ENCODE data around the gene GTF2IRD2. TPM values are rescaled to one million over a fixed set of nuclear protein-coding genes. Genes with fewer than 3 reads are reported as not detected.
"Not testable (repeated sequence)": the region's sequence is repeated elsewhere in the genome, so short reads cannot be mapped to it uniquely, and the experiment has no call there.

Gene GTF2IRD2
- total RNA-seq, 2 donors from 2014 or later = 23.4 to 36.0 TPM

DNA sequence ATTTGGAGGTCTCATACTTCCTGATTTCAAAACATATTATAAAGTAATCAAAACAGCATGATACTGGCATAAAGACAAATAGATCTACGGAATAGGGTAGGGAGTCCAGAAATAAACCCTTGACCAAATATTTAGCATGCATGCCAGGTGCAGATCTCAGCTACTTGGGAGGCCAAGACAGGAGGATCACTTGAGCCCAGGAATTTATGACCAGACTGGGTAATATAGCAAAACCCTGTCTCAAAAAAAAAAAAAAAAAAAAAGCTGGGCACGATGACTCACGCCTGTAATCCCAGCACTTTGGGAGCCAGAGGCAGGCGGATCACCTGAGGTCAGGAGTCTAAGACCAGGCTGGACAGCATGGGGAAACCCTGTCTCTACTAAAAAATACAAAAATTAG is 21.4 kb downstream of the GTF2IRD2 start:
- H3K27me3 ChIP-seq (replicated peaks; ENCODE audit: insufficient read depth); H3K4me1 ChIP-seq (replicated peaks); DNase-seq (ENCODE audit: low spot score); H3K36me3 ChIP-seq; H3K4me3 ChIP-seq; intact Hi-C loops (cut with DNase I); H3K27ac ChIP-seq; H3K9me3 ChIP-seq: not testable (repeated sequence)
- 28% methylated on average over 1 of the region's 4 CpGs for WGBS

DNA sequence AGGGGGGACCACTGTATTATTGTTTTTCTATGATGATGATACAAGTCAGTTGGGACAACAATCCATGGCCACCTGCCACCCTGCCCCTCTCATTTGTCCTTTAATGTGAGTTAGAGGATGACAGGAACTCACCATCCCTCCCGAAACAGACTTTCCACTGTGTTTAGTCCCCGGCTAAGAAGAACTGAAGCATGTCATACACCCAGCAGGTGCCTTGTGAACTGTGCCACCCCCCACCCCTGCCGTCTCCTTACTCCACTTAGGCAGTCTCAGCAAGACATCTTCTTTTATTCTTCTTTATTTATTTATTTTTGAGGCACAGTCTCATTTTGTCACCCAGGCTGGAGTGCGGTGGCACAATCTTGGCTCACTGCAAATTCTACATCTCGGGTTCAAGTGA is 30.1 kb downstream of the GTF2IRD2 start:
- H3K4me3 ChIP-seq; H3K4me1 ChIP-seq (replicated peaks); H3K36me3 ChIP-seq; DNase-seq (ENCODE audit: low spot score); H3K27me3 ChIP-seq (replicated peaks; ENCODE audit: insufficient read depth); H3K27ac ChIP-seq; H3K9me3 ChIP-seq; intact Hi-C loops (cut with DNase I): not testable (repeated sequence)
- no CpG with 5 or more reads among the region's 5 CpGs for WGBS

DNA sequence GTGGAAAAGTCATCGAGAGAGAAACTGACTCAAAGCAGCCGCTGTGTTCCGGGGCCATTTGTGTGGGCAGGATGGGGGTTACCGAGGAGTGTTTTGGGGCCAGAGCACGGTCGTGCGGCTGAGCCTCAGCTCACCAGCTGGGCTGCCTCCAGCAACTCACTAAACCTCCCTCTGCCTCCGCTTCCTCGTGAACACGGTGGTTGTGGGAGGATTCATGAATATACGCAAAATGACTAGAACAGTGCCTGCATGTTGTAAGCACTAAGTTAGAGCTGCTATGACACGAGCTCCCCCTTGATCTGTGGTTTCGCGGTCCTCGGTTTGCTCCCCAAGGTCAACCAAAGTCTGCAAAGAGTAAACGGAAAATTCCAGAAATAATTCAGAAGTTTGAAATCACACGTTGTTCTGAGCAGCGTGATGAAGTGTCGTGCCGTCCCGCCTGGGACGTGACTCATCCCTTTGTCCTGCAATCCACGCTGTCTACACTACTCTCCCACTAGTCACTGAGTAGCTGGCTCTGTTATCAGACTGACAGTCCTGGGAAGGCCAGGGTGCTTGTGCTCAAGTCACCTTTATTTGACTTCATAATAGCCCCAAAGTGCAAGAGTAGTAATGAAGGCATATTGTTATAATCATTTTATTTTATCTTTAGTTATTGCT is 31.1 kb downstream of the GTF2IRD2 start:
- H3K27ac ChIP-seq; H3K27me3 ChIP-seq (replicated peaks; ENCODE audit: insufficient read depth); H3K4me1 ChIP-seq (replicated peaks); DNase-seq (ENCODE audit: low spot score); H3K4me3 ChIP-seq; H3K9me3 ChIP-seq; intact Hi-C loops (cut with DNase I); H3K36me3 ChIP-seq: not testable (repeated sequence)
- no CpG with 5 or more reads among the region's 23 CpGs for WGBS

DNA sequence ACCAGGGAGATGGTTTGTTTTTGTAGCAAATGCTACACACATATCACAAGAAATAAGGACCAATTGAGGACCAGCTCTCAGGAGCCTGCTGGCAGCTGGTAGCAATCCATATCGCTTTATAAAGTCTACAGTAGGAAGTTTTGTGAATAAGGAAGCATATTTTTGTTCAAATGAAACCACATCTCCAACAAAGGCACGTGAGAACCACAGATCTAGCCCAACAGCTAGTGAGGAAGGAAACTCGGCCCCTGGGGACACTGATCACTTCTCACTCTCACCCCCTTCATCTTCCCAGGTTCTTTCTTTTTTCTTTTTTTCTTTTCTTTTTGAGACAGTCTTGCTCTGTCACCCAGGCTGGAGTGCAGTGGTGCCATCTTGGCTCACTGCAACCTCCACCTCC is 35.5 kb downstream of the GTF2IRD2 start:
- H3K36me3 ChIP-seq; intact Hi-C loops (cut with DNase I); H3K4me1 ChIP-seq (replicated peaks); H3K4me3 ChIP-seq; H3K9me3 ChIP-seq; H3K27ac ChIP-seq; DNase-seq (ENCODE audit: low spot score); H3K27me3 ChIP-seq (replicated peaks; ENCODE audit: insufficient read depth): not testable (repeated sequence)
- no CpG with 5 or more reads among the region's 3 CpGs for WGBS

DNA sequence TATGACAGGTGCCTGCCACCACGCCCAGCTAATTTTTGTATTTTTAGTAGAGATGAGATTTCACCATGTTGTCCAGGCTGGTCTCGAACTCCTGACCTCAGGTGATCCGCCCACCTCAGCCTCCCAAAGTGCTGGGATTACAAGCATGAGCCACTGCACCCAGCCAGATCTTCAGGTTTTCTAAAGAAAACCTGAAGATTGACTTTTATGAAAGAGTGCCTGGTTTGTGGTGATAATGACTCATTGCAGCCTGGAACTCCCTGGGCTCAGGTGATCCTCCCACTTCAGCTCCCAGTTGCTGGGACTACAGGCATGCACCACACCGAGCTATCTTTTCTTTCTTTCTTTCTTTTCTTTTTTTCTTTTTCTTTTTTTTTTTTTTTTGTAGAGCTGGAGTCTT is 52.8 kb downstream of the GTF2IRD2 start:
- H3K27me3 ChIP-seq (replicated peaks; ENCODE audit: insufficient read depth); DNase-seq (ENCODE audit: low spot score); H3K9me3 ChIP-seq; H3K4me1 ChIP-seq (replicated peaks); H3K36me3 ChIP-seq; H3K4me3 ChIP-seq; intact Hi-C loops (cut with DNase I); H3K27ac ChIP-seq: not testable (repeated sequence)
- 53% methylated on average over 1 of the region's 4 CpGs for WGBS

DNA sequence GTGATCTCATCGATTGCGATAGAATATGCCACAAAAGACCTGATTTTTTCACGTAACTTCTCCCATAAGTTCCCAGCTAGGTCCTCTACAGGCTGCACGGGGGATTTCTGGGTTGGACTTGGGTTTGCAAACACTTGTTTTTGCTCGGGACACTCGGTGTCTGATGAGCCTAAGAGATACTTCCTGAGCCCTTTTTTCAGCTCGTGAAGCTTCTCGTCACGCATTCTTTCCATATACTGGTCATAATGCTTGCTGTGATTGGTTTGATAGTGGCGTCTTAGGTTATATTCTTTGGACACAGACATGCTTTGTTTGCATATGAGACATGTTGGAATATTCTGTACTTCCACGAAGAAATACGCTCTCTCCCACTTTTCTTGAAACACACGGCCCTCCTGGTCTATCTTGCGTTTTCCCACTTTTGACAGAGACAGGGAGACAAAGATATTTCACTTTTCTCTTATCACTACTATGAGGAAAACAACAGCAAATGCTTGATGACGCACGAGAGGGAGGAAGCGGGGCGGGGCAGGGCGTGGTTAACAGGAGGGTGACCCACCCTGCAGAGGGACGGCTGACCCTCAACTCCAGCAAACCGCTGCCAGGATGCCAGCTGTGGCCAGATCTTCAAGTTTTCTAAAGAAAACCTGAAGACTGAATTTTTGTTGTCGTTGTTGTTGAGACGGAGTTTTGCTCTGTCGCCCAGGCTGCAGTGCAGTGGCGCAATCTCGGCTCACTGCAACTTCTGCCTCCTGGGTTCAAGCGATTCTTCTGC is 53.4 kb downstream of the GTF2IRD2 start:
- H3K4me1 ChIP-seq (replicated peaks); H3K9me3 ChIP-seq; DNase-seq (ENCODE audit: low spot score); H3K4me3 ChIP-seq; H3K27me3 ChIP-seq (replicated peaks; ENCODE audit: insufficient read depth); intact Hi-C loops (cut with DNase I); H3K36me3 ChIP-seq; H3K27ac ChIP-seq: not testable (repeated sequence)
- WGBS = 91% methylated on average over 5 of the region's 27 CpGs

DNA sequence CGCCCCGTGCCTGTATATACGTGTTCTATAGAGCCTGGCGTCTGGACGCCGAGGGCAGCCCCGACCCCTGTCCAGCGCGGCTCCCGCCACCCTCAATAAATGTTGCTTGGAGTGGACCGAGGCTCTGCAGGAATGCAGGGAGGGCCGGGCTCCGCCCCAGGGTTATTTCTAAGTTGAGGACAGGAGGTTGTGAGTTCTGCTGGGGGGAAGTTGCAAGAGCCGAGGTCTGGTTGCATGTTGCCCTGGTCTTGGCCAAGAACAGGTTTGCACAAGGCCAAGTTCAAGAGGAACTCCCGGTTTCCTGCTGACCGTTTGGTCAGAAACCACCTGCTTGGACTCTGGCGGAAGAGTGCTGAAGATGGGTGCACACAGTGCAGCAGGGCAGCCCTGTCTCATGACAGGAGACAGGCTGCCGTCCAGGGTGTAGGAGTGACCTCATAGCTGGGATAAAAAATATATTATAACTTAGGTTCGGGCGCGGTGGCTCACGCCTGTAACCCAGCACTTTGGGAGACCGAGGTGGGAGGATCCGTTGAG is 62.1 kb downstream of the GTF2IRD2 start:
- H3K9me3 ChIP-seq; DNase-seq (ENCODE audit: low spot score): not testable (repeated sequence)
- no CpG with 5 or more reads among the region's 24 CpGs for WGBS

DNA sequence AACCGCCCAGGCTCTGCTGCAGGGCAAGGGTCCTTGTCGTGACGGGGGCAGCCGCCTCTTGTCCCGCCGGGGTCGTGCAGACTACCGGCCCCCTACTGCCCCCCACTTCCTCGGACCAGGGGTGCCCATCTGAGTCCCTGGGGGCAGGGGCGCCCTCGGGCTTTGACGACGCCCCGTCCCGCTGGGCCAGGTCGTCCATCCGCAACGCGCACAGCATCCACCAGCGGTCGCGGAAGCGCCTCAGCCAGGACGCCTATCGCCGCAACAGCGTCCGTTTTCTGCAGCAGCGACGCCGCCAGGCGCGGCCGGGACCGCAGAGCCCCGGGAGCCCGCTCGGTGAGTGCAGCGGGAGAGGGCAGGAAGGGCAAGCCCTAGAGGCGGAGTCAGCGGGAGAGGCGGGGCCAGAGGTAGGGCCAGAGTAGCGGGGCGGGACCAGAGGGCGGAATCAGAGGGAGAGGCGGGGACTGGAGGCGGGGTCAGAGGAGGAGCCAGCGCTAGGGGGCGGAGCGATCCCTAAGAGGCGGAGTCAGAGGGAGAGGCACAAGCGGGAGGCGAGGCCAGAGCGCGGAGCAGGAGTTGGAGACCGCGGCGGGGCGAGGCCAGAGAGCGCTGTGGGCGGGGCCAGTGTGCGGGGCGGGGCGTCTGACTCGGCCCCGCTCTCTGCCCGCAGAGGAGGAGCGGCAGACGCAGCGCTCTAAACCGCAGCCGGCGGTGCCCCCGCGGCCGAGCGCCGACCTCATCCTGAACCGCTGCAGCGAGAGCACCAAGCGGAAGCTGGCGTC is 62.8 kb downstream of the GTF2IRD2 start:
- 0% methylated on average over 17 of the region's 82 CpGs for WGBS
- H3K27ac ChIP-seq; H3K27me3 ChIP-seq (replicated peaks; ENCODE audit: insufficient read depth); H3K4me1 ChIP-seq (replicated peaks); H3K36me3 ChIP-seq; H3K9me3 ChIP-seq; intact Hi-C loops (cut with DNase I): not testable (repeated sequence)
- DNase-seq (ENCODE audit: low spot score) = peak; percentile 93
- peak overlapping the region; percentile 10 to 19 for H3K4me3 ChIP-seq

More for the DNA sequence above, 62.1 kb downstream of the GTF2IRD2 start:
- H3K4me3 ChIP-seq; H3K4me1 ChIP-seq (replicated peaks); H3K27me3 ChIP-seq (replicated peaks; ENCODE audit: insufficient read depth); intact Hi-C loops (cut with DNase I); H3K36me3 ChIP-seq; H3K27ac ChIP-seq: not testable (repeated sequence)

DNA sequence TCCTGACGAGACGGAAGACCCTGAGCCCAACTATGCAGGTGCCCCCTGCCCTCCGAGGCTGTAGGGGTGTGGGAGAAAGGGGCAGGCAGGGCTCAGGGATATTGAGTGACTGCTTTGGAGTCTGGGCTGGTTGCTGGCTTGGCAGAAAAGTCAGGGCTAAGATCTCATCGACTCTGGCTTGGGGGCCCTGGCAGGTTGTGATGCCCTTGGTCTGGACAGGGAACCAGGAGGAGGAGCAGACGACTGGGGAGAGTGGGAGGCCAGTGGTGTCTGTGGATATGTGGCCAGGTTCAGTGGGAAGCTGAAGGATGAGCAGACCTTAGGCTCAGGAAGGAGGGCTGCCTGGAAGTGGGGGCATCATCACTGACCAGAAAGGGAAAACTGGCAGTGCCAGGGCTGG is 67.8 kb downstream of the GTF2IRD2 start:
- H3K27me3 ChIP-seq (replicated peaks; ENCODE audit: insufficient read depth); H3K36me3 ChIP-seq; H3K4me3 ChIP-seq; intact Hi-C loops (cut with DNase I); DNase-seq (ENCODE audit: low spot score); H3K4me1 ChIP-seq (replicated peaks); H3K27ac ChIP-seq; H3K9me3 ChIP-seq: not testable (repeated sequence)
- WGBS = 71% methylated on average over 2 of the region's 5 CpGs

DNA sequence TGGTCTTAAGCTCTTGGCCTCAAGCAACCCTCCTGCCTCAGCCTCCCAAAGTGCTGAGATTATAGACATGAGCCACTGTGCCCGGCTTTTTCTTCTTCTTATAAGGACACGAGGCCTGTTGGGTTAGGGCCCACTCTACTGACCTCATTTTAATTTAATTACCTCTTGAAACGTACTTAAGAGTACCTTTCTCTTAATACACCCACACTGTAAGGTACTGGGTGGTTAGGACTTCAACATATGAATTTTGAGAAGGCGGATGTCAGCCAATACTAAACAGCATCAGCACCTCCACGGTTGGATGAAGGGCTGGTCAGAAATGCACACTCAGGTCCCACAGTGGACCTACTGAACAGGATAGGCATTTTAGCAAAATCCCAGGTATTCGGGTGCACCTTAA is 69.7 kb downstream of the GTF2IRD2 start:
- H3K9me3 ChIP-seq; H3K4me1 ChIP-seq (replicated peaks); H3K36me3 ChIP-seq; DNase-seq (ENCODE audit: low spot score); intact Hi-C loops (cut with DNase I); H3K27me3 ChIP-seq (replicated peaks; ENCODE audit: insufficient read depth); H3K4me3 ChIP-seq; H3K27ac ChIP-seq: not testable (repeated sequence)
- 72% methylated on average over 3 of the region's 6 CpGs for WGBS

DNA sequence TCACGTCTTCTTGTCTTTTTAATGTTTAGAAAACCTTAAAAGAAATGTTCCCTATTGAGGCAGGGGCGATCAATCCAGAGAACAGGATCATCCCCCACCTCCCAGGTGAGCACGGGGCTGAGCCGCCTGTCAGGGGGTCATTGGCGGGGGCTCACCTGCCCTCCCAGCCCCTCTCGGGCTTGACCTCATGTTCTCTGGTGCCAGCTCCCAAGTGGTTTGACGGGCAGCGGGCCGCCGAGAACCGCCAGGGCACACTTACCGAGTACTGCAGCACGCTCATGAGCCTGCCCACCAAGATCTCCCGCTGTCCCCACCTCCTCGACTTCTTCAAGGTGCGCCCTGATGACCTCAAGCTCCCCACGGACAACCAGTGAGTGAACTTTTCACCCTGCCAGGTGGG is 72.4 kb downstream of the GTF2IRD2 start:
- H3K9me3 ChIP-seq; H3K27me3 ChIP-seq (replicated peaks; ENCODE audit: insufficient read depth); H3K4me3 ChIP-seq; DNase-seq (ENCODE audit: low spot score); H3K4me1 ChIP-seq (replicated peaks); H3K27ac ChIP-seq; intact Hi-C loops (cut with DNase I); H3K36me3 ChIP-seq: not testable (repeated sequence)
- WGBS = no CpG with 5 or more reads among the region's 17 CpGs

DNA sequence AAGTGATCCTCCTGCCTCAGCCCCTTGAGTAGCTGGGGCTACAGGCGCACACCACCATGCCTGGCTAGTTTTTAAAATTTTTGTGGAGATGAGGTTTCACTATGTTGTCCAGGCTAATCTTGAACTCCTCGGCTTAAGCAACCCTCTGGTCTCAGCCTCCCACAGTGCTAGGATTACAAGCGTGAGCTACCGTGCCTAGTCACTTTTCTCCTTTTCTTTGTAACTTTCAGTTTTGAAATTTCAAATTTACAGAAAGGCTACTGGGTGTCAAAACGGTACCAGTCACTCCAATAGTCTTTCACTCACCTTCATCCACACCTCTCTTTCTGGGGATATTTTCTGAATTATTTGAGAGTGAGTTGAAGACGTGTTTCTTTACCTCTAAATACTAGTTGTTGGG is 76.3 kb downstream of the GTF2IRD2 start:
- H3K27me3 ChIP-seq (replicated peaks; ENCODE audit: insufficient read depth); DNase-seq (ENCODE audit: low spot score); intact Hi-C loops (cut with DNase I); H3K27ac ChIP-seq; H3K36me3 ChIP-seq; H3K4me1 ChIP-seq (replicated peaks); H3K4me3 ChIP-seq; H3K9me3 ChIP-seq: not testable (repeated sequence)
- no CpG with 5 or more reads among the region's 6 CpGs for WGBS
